Prostate gland (tissue), 2 donors: ENCODE results near the gene ESPN. TPM values are rescaled to one million over a fixed set of nuclear protein-coding genes. Genes with fewer than 3 reads are reported as not detected.
A peak's percentile ranks its signal among the peaks of the same experiment; 100 is the strongest.
"Not testable (repeated sequence)": the region's sequence is repeated elsewhere in the genome, so short reads cannot be mapped to it uniquely, and the experiment has no call there.

ENCODE experiments used
- DNase-seq: peaks from one replicate; pipeline ENCODE4 v3.0.0-alpha.2; 2019; ENCODE audit warnings: low spot score
- H3K27ac ChIP-seq, 2 donors: fragments of 200-600 bp; sonication (generic); 2 replicates each; pipeline ENCODE4 v1.5.1; 2017 to 2019
- H3K27me3 ChIP-seq: fragments of 200-600 bp; sonication (generic); replicated peaks from 2 replicates; pipeline ENCODE4 v1.5.1; 2019; ENCODE audit not compliant: insufficient read depth
- H3K36me3 ChIP-seq, 2 donors: fragments of 200-600 bp; sonication (generic); 1 replicate in 1 of 2; 2 replicates in 1 of 2; pipeline versions ENCODE4 v1.5.1 to v1.8.1; 2017 to 2019
- H3K4me1 ChIP-seq: fragments of 200-600 bp; sonication (generic); replicated peaks from 2 replicates; pipeline ENCODE4 v1.5.1; 2019
- H3K4me3 ChIP-seq, 2 donors: fragments of 200-600 bp; sonication (generic); 2 replicates each; pipeline ENCODE4 v1.5.1; 2017 to 2019
- H3K9me3 ChIP-seq: fragments of 200-600 bp; sonication (generic); 2 replicates; pipeline ENCODE4 v1.5.1; 2017
- CTCF ChIP-seq, 4 experiments: fragments of 200-600 bp in 2 of 4; fragments of 450-650 bp in 2 of 4; sonication (generic) in 2 of 4; IDR thresholded peaks; 1 replicate in 3 of 4; 2 replicates in 1 of 4; pipeline ENCODE4 v1.5.1; 2016 to 2019; ENCODE audit warnings: antibody characterized with exemption in 4 of 4, mild to moderate bottlenecking in 2 of 4, moderate library complexity in 2 of 4
- POLR2A ChIP-seq: fragments of 450-650 bp; IDR thresholded peaks from one replicate; pipeline ENCODE4 v1.6.1; 2016; ENCODE audit warnings: antibody characterized with exemption, mild to moderate bottlenecking
- POLR2AphosphoS5 ChIP-seq: sonication (generic); formaldehyde crosslinking; IDR thresholded peaks from one replicate; pipeline ENCODE4 v1.6.1; 2017; ENCODE audit warnings: antibody characterized with exemption
- WGBS: methylation state at CpG from one replicate; pipeline ENCODE4 v1.1.5; 2018; 5-methylcytosine and 5-hydroxymethylcytosine counted together
- intact Hi-C: fragments of 100-400 bp; cut with DNase I; formaldehyde crosslinking; loops from one replicate; pipeline ENCODE4 v1.14.2; 2022
- total RNA-seq, 2 donors: library from RNA; depleted of rRNA; stranded (reverse); fragments of >200 nt; gene quantifications; one replicate each; pipeline ENCODE4 v1.1.0, GENCODE V29; 2016

The ESPN gene
- total RNA-seq, 2 donors from 2014 or later = 19.7 to 257 TPM

GRCh38 chr1:6435129-6435528 lies 10.6 kb downstream of the ESPN start:
- Histone ChIP-seq H3K36me3 (no peaks in the 10 kb centered on the region), H3K9me3 (no peaks in the 10 kb centered on the region), H3K4me3 (no peak overlapping the region), H3K27ac (no peak overlapping the region), H3K4me1 (no peaks in the 10 kb centered on the region), H3K27me3 (no peaks in the 10 kb centered on the region)
- intact Hi-C loops = no loop called here
- 89% methylated on average over 15 of the region's 15 CpGs for WGBS
- no peak for DNase-seq
- no peak for TF ChIP-seq POLR2AphosphoS5
- no peak for TF ChIP-seq POLR2A
- no peak for TF ChIP-seq CTCF (IDR thresholded peaks at IDR 0.05)

GRCh38 chr1:6435547-6435946 lies 11.0 kb downstream of the ESPN start:
- 71% methylated on average over 3 of the region's 3 CpGs for WGBS
- H3K9me3 ChIP-seq = no peaks in the 10 kb centered on the region
- no peak overlapping the region for H3K27ac ChIP-seq

GRCh38 chr1:6436277-6436676 lies 11.7 kb downstream of the ESPN start:
- H3K4me1 ChIP-seq, intact Hi-C loops, H3K36me3 ChIP-seq, H3K27me3 ChIP-seq, H3K9me3 ChIP-seq, H3K27ac ChIP-seq, DNase-seq, H3K4me3 ChIP-seq: not testable (repeated sequence)
- WGBS = 83% methylated on average over 3 of the region's 3 CpGs

More at GRCh38 chr1:6435547-6435946, 11.0 kb downstream of the ESPN start:
- TF ChIP-seq CTCF (IDR thresholded peaks at IDR 0.05) (no peak), POLR2AphosphoS5 (no peak), POLR2A (no peak)
- no peaks in the 10 kb centered on the region for H3K36me3 ChIP-seq
- no peaks in the 10 kb centered on the region for H3K4me1 ChIP-seq
- intact Hi-C loops = no loop called here
- no peak for DNase-seq
- no peaks in the 10 kb centered on the region for H3K27me3 ChIP-seq
- no peak overlapping the region for H3K4me3 ChIP-seq

GRCh38 chr1:6437012-6437700 lies 12.6 kb downstream of the ESPN start:
- H3K27ac ChIP-seq, intact Hi-C loops, H3K27me3 ChIP-seq, DNase-seq, H3K4me3 ChIP-seq, H3K9me3 ChIP-seq, H3K36me3 ChIP-seq, H3K4me1 ChIP-seq: not testable (repeated sequence)
- WGBS = 61% methylated on average over 22 of the region's 22 CpGs
- peak in 1 of 4 experiments; percentile 24 for TF ChIP-seq CTCF (IDR thresholded peaks at IDR 0.05)

- no peaks in the 10 kb centered on the region for H3K4me1 ChIP-seq
- peak; percentile 54 for DNase-seq
- no peak overlapping the region for H3K27ac ChIP-seq
- no peaks in the 10 kb centered on the region for H3K36me3 ChIP-seq
- 23% methylated on average over 5 of the region's 5 CpGs for WGBS
- H3K27me3 ChIP-seq = no peaks in the 10 kb centered on the region
- intact Hi-C loops = loop anchor here (2.0 kb wide), 1 partner anchor 191 kb away; no protein-coding TSS in a partner anchor
- peak; percentile 88 to 92 (median 90) for TF ChIP-seq CTCF (IDR thresholded peaks at IDR 0.05)
- no peak for TF ChIP-seq POLR2AphosphoS5
- TF ChIP-seq POLR2A = no peak
- H3K9me3 ChIP-seq = no peaks in the 10 kb centered on the region
- no peak overlapping the region for H3K4me3 ChIP-seq
Observed at GRCh38 chr1:6438047-6438525, 13.5 kb downstream of the ESPN start.
